Ascending aorta (tissue), 2 donors: ENCODE measurements around the gene NECTIN1. TPM values are rescaled to one million over a fixed set of nuclear protein-coding genes. Genes with fewer than 3 reads are reported as not detected.

Source experiments
- DNase-seq, 2 donors: peaks; one replicate each; pipeline ENCODE4 v3.0.0-alpha.2; 2019; ENCODE audit warnings: low spot score in 2 of 2
- H3K27ac ChIP-seq, 2 donors: fragments of 200-600 bp; sonication (generic); one replicate each; pipeline ENCODE4 v1.5.1; 2016 to 2017; ENCODE audit warnings: mild to moderate bottlenecking in 1 of 2
- H3K27me3 ChIP-seq: fragments of 200-600 bp; sonication (generic); one replicate; pipeline ENCODE4 v1.5.1; 2017
- H3K36me3 ChIP-seq, 2 donors: fragments of 200-600 bp; sonication (generic); one replicate each; pipeline ENCODE4 v1.5.1; 2016
- H3K4me1 ChIP-seq, 2 donors: fragments of 200-600 bp; sonication (generic); one replicate each; pipeline ENCODE4 v1.5.1; 2016 to 2017; ENCODE audit warnings: mild to moderate bottlenecking in 1 of 2
- H3K4me3 ChIP-seq, 2 donors: fragments of 200-600 bp; sonication (generic); one replicate each; pipeline ENCODE4 v1.5.1; 2016 to 2017; ENCODE audit warnings: mild to moderate bottlenecking in 1 of 2
- H3K9me3 ChIP-seq, 2 donors: fragments of 200-600 bp; sonication (generic); one replicate each; pipeline ENCODE4 v1.5.1; 2016
- intact Hi-C: fragments of 100-400 bp; cut with DNase I; formaldehyde crosslinking; loops from one replicate; pipeline ENCODE4 v1.15.1; 2023
- total RNA-seq: library from RNA; depleted of rRNA; stranded (reverse); fragments of >200 nt; gene quantifications from one replicate; pipeline ENCODE4 v1.1.0, GENCODE V29; 2016
- TF ChIP-seq, protein P1 (sequence below), 3 experiments: fragments of 200-600 bp in 2 of 3; fragments of 450-650 bp in 1 of 3; sonication (generic) in 2 of 3; IDR thresholded peaks; one replicate each; pipeline ENCODE4 v1.5.1; 2016 to 2019; ENCODE audit warnings: antibody characterized with exemption in 3 of 3, mild to moderate bottlenecking in 1 of 3, moderate library complexity in 1 of 3

Gene NECTIN1
- total RNA-seq, 1 donor from 2014 or later = 1.6 TPM

DNA sequence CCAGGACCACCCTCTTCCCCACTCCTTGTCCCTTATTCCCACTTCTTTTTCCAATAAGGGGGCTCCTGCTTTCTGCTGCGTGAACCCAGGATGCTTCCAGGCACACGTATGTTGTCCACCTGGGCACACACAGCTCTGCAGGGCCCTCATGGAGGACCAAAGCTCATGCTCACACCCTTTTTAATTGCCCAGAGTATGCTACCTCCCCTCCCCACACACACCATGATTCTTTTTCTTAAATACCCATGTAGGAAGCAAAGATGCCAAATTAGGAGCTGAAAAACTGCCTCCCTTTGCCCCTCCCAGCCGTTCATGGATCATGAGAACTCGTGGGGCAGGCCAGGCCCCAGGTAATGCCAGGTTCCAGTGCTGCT lies 5.1 kb downstream of the NECTIN1 start:
- H3K4me3 ChIP-seq = no peak overlapping the region
- no peaks in the 10 kb centered on the region for H3K36me3 ChIP-seq
- TF ChIP-seq, protein P1, sequence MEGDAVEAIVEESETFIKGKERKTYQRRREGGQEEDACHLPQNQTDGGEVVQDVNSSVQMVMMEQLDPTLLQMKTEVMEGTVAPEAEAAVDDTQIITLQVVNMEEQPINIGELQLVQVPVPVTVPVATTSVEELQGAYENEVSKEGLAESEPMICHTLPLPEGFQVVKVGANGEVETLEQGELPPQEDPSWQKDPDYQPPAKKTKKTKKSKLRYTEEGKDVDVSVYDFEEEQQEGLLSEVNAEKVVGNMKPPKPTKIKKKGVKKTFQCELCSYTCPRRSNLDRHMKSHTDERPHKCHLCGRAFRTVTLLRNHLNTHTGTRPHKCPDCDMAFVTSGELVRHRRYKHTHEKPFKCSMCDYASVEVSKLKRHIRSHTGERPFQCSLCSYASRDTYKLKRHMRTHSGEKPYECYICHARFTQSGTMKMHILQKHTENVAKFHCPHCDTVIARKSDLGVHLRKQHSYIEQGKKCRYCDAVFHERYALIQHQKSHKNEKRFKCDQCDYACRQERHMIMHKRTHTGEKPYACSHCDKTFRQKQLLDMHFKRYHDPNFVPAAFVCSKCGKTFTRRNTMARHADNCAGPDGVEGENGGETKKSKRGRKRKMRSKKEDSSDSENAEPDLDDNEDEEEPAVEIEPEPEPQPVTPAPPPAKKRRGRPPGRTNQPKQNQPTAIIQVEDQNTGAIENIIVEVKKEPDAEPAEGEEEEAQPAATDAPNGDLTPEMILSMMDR (IDR thresholded peaks at IDR 0.05) = no peak
- H3K4me1 ChIP-seq = peaks cover 7 to 13% of the 10 kb centered on the region in 2 donors
- H3K27me3 ChIP-seq = no peaks in the 10 kb centered on the region
- H3K9me3 ChIP-seq = no peaks in the 10 kb centered on the region
- H3K27ac ChIP-seq = no peak overlapping the region
- no peak for DNase-seq
- intact Hi-C loops = loop anchor here (10.0 kb wide), 2 partner anchors 339 to 369 kb away; partner anchors contain the start of gene USP2

DNA sequence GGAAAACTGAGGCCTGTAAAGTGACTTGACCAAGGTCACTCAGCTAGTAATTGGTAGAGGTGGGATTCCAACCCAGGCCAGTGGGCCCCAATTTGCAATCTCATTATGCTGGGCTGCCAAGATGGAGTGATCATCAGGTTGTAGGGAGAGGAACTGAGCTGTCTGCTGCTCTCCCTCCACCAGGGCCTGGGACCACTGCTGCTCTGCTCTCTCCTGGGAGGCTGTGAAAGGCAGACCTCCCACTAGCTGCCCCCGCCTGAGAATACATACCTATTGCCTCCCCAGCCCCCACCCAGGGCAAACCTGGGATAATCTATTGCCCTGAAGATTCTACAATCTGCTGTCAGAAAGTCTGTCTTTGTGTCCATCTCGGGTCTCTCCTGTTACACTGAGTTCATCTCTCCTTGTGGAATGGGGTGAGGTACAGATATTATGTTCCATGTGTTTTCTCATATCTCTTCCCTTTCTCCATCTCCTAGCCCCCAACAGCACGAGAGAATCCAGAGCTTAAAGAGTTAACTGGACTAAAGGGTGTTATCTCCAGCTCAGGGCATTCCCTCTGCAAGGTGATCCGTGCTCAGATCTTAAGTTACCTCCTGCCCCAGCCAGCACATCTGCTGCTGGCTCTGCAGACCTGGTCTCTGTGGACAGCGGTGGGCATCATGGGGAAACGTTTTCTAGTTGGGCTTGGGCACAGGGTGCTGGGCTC lies 5.6 kb downstream of the NECTIN1 start:
- Histone ChIP-seq H3K4me3 (no peak overlapping the region), H3K4me1 (peaks cover 7 to 13% of the 10 kb centered on the region in 2 donors), H3K27me3 (no peaks in the 10 kb centered on the region), H3K9me3 (no peaks in the 10 kb centered on the region), H3K27ac (no peak overlapping the region), H3K36me3 (no peaks in the 10 kb centered on the region)
- TF ChIP-seq, protein P1 (IDR thresholded peaks at IDR 0.05) = no peak
- DNase-seq = no peak
- intact Hi-C loops = loop anchor here (10.0 kb wide), 2 partner anchors 339 to 369 kb away; partner anchors contain the start of gene USP2

DNA sequence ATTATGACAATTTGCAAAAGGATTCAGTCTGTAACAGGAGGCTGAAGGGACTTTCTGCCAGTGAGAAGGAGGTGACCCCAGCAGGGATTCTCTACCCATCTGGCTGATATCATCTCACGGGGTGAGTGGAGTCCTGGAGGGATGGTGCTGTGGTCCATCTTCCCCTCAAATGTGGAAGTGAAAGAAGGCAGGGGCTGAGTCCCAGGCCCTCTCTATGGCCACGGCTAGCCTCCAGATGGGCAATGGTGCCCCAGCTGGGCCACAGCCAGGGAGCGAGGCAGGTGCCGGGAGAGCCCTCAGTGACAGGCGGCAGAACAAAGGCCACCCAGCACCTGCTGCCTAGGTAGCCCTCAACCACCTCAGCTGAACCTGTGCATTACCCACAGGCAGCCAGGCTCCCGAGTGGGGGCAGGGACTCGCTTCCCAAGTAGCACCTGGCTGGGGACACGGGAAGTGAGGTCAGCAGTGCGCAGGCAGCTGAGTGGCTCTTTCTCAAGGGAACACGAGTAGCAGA lies 6.7 kb downstream of the NECTIN1 start:
- TF ChIP-seq, protein P1 (IDR thresholded peaks at IDR 0.05) = no peak
- no peak for DNase-seq
- intact Hi-C loops = loop anchor here (10.0 kb wide), 2 partner anchors 338 to 368 kb away; partner anchors contain the start of gene USP2
- H3K27me3 ChIP-seq = no peaks in the 10 kb centered on the region
- no peaks in the 10 kb centered on the region for H3K36me3 ChIP-seq
- H3K4me3 ChIP-seq = no peak overlapping the region
- no peak overlapping the region for H3K27ac ChIP-seq
- H3K4me1 ChIP-seq = peaks cover under 1 to 8% of the 10 kb centered on the region in 2 donors
- H3K9me3 ChIP-seq = no peaks in the 10 kb centered on the region

DNA sequence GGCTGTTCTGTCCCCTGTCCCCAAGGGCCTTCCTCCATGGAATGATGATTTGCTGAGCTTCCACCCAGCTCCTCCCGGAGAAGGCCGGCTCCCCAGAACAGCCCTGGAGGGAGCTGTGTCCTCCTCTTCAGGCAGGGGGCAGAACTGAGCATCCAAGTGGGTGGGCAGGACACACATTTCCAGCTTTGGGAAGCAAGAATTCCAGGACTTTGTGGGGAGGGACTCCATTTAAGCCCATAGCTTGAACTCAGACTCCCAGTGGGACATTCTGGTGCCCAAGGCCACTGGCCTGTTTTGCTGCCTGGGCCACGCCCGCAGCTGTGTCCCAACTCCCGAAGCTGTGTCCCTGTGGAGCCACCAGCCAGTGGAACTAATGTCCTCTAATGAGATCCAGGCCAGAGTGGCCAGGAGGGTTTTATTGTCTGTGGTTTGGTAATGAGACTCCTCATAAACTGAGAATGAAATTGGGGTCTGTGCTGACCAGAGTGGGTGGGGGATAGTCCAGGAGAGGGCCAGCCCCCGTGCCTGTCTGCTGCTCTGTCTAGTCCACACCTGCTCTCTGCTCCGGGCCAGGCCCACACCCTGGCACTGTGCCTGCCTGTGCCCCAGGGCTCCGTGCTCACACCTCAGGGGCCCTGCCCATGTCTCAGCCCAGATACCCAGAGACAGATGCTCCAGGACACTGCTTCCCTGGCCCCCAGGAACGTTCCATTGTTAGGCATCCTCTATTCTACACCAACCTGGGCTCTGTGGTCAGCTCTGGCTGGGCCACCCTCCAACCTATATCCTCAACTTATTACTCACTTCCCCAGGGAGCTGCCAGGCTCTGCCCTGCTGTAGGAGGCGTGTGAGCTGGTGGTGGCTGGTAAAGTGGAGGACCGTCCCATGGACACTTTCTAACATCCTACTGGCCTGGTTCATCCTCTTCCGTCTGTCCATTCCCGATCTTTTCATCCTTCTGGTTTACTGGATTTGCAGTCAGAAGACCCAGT lies 7.6 kb downstream of the NECTIN1 start:
- no peak for DNase-seq
- Histone ChIP-seq H3K4me1 (no peaks in the 10 kb centered on the region), H3K4me3 (no peak overlapping the region), H3K36me3 (no peaks in the 10 kb centered on the region), H3K9me3 (no peaks in the 10 kb centered on the region), H3K27me3 (no peaks in the 10 kb centered on the region), H3K27ac (no peak overlapping the region)
- intact Hi-C loops = loop anchor here (10.0 kb wide), 2 partner anchors 337 to 367 kb away; partner anchors contain the start of gene USP2
- TF ChIP-seq, protein P1 (IDR thresholded peaks at IDR 0.05) = peak in 2 of 3 experiments; percentile 5 to 35

DNA sequence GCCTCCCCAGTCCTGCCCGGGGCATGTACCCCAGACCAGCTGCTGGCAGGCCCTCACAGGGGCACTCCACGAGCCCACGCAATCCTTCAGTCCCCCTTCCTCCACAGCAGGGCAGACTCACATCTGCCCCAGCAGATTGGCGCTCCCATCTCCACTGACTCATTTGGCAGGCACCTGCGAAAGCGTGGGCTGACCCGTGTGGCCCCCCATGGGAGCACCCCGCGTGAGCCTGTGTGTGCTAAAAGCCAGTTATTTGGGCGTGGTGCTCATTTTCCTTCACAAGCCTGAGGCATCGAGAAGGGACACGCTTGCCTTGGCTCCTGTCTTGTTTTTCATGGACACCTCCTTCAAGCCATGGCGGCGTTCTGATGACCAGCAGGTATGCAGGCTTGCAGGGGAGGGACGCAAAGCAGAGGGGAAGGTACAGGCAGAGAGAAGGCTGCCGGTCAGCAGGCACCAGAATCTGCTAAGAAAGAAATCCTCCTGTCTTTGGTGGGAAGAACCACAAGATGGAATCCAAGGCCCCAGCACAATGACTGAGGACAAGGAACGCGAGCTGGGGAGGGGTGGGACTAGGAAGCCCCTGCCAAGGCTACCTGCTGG lies 8.6 kb downstream of the NECTIN1 start:
- Histone ChIP-seq H3K27me3 (no peaks in the 10 kb centered on the region), H3K9me3 (no peaks in the 10 kb centered on the region), H3K4me3 (no peak overlapping the region), H3K4me1 (no peaks in the 10 kb centered on the region), H3K27ac (no peak overlapping the region), H3K36me3 (no peaks in the 10 kb centered on the region)
- intact Hi-C loops = loop anchor here (10.0 kb wide), 2 partner anchors 336 to 366 kb away; partner anchors contain the start of gene USP2
- no peak for DNase-seq
- TF ChIP-seq, protein P1 (IDR thresholded peaks at IDR 0.05) = no peak
